Panc1 (cell line): Measurements from ENCODE around the gene RFTN1. TPM values are rescaled to one million over a fixed set of nuclear protein-coding genes. Genes with fewer than 3 reads are reported as not detected.

Experiments used
- ATAC-seq: fragments of 200-7000 bp; cut with Tn5 transposase; 2 replicates; pipeline ENCODE4 v1.9.1; 2020; ENCODE audit warnings: mild to moderate bottlenecking, moderate library complexity
- BruUV-seq: library from RNA; stranded (reverse); fragments of 400-500 nt; replicated peaks from 2 replicates; lab custom pipeline; 2021; lab: Mats Ljungman, UMichigan
- CTCF ChIA-PET: fragments of 300-600 bp; sonication (Branson Sonifier 250); formaldehyde crosslinking; loops from one replicate; lab custom pipeline; 2022; ENCODE audit warnings: antibody characterized with exemption; lab: Charles Lee
- POLR2A ChIA-PET: fragments of 300-600 bp; sonication (Branson Sonifier 250); formaldehyde crosslinking; loops from one replicate; lab custom pipeline; 2022; ENCODE audit warnings: antibody characterized with exemption; lab: Charles Lee
- DNase-seq: peaks from one replicate; pipeline ENCODE4 v3.0.0-alpha.2; 2010; ENCODE audit warnings: low read depth, low spot score
- H3K27ac ChIP-seq: 2 replicates; pipeline ENCODE4 v1.5.1; 2011; ENCODE audit warnings: mild to moderate bottlenecking, low read length, inconsistent platforms
- H3K27me3 ChIP-seq: fragments of 200-500 bp; sonication (Bioruptor generic); 2 replicates; pipeline ENCODE4 v1.6.0; 2014; ENCODE audit warnings: low read length, inconsistent platforms; ENCODE audit not compliant: control insufficient read depth, insufficient read depth
- H3K36me3 ChIP-seq: fragments of 200-500 bp; sonication (Bioruptor generic); 2 replicates; pipeline ENCODE4 v1.5.1; 2014; ENCODE audit warnings: inconsistent platforms, mild to moderate bottlenecking, low read length, moderate library complexity; ENCODE audit not compliant: control insufficient read depth, insufficient read depth
- H3K4me1 ChIP-seq: 2 replicates; pipeline ENCODE4 v1.5.1; 2011; ENCODE audit warnings: inconsistent platforms, mild to moderate bottlenecking, low read length, moderate library complexity; ENCODE audit not compliant: control insufficient read depth, insufficient read depth
- H3K4me3 ChIP-seq, 2 experiments: 2 replicates each; pipeline ENCODE4 v1.5.1; 2011 to 2012; ENCODE audit warnings: low read depth in 2 of 2, low read length in 2 of 2, mild to moderate bottlenecking in 2 of 2, inconsistent platforms in 1 of 2, moderate library complexity in 1 of 2
- H3K9me3 ChIP-seq: fragments of 200-500 bp; sonication (Bioruptor generic); 2 replicates; pipeline ENCODE4 v1.5.1; 2014; ENCODE audit warnings: low read depth, mild to moderate bottlenecking, inconsistent platforms, low read length, moderate library complexity; ENCODE audit not compliant: control insufficient read depth, insufficient read depth
- CTCF ChIP-seq: fragments of 450-650 bp; IDR thresholded peaks from 2 replicates; pipeline ENCODE4 v1.5.1; 2017; ENCODE audit warnings: mild to moderate bottlenecking
- POLR2AphosphoS5 ChIP-seq: IDR thresholded peaks from 2 replicates; pipeline ENCODE4 v1.6.1; 2012; ENCODE audit warnings: mild to moderate bottlenecking, low read depth, low read length, moderate library complexity
- REST ChIP-seq, 2 experiments: IDR thresholded peaks; 2 replicates each; pipeline ENCODE4 v1.6.1; 2011 to 2012; ENCODE audit warnings: low read depth in 2 of 2, control low read depth in 1 of 2, low read length in 1 of 2, mild to moderate bottlenecking in 1 of 2, moderate library complexity in 1 of 2; ENCODE audit not compliant: insufficient read depth in 1 of 2
- SIN3A ChIP-seq: IDR thresholded peaks from 2 replicates; pipeline ENCODE4 v1.6.1; 2012; ENCODE audit warnings: low read depth, mild to moderate bottlenecking, low read length, moderate library complexity, borderline replicate concordance; ENCODE audit not compliant: insufficient read depth
- TCF7L2 ChIP-seq: IDR thresholded peaks from 2 replicates; pipeline ENCODE4 v1.6.1; 2011; ENCODE audit warnings: mild to moderate bottlenecking, low read depth, low read length, inconsistent platforms
- in situ Hi-C: cut with HindIII; loops from 2 replicates; pipeline ENCODE4 v1.10.0; 2016; ENCODE audit warnings: low sequenced_read_pairs, low pct_unique_long_range_greater_than_20kb
- intact Hi-C: fragments of 100-400 bp; cut with micrococcal nuclease; formaldehyde crosslinking; loops from one replicate; pipeline ENCODE4 v1.10.0; 2022; ENCODE audit not compliant: unreplicated experiment
- total RNA-seq: library from RNA; stranded (reverse); gene quantifications from one replicate; pipeline ENCODE4 v1.2.1, GENCODE V29; 2021; ENCODE audit not compliant: unreplicated experiment

RFTN1 gene
- total RNA-seq, 1 experiment from 2014 or later = 0.90 TPM

- CTCF ChIA-PET = no interaction called here
- in situ Hi-C loops = no loop called here
- POLR2A ChIA-PET = no interaction called here
Observed at GRCh38 chr3:16474920-16475319, 38.6 kb downstream of the RFTN1 start.

DNA sequence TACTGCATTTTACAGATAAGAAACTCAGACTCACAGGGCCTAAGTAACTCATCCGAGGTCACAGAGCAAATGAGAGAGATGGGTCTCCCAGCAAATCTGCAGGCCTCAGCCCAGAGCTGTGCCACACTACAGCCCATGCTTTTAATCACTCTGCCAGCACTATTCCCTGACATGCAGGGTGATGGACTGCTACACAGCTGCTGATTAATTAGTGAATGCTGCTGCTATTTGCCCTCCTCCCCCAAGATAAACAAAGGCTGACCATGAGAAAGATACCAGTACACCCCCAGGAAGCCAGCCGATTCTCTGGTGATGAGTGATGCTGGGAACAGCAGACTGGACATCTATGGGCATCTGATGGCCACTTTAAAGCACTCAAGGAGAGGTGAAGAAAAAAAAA, 39.3 kb downstream of the RFTN1 start:
- BruUV-seq = no TSS peak
- intact Hi-C loops = no loop called here
- Histone ChIP-seq H3K27me3 (no peaks in the 10 kb centered on the region), H3K4me1 (no peaks in the 10 kb centered on the region), H3K9me3 (no peaks in the 10 kb centered on the region), H3K36me3 (no peaks in the 10 kb centered on the region), H3K27ac (no peak overlapping the region), H3K4me3 (no peak overlapping the region)
- ATAC-seq (no peak), DNase-seq (no peak)
- ChIA-PET CTCF (no interaction called here), POLR2A (no interaction called here)
- TF ChIP-seq REST (IDR thresholded peaks at IDR 0.05; ENCODE audit: insufficient read depth in 1 of 2, low read depth in 2 of 2, low read length in 1 of 2) (no peak), POLR2AphosphoS5 (no peak), CTCF (no peak), TCF7L2 (no peak), SIN3A (no peak)
- in situ Hi-C loops = no loop called here

More at GRCh38 chr3:16474920-16475319, 38.6 kb downstream of the RFTN1 start:
- TF ChIP-seq CTCF (no peak), SIN3A (no peak), TCF7L2 (no peak), REST (IDR thresholded peaks at IDR 0.05; ENCODE audit: insufficient read depth in 1 of 2, low read depth in 2 of 2, low read length in 1 of 2) (no peak), POLR2AphosphoS5 (no peak)
- Histone ChIP-seq H3K4me1 (no peaks in the 10 kb centered on the region), H3K27ac (no peak overlapping the region), H3K9me3 (no peaks in the 10 kb centered on the region), H3K4me3 (no peak overlapping the region), H3K27me3 (no peaks in the 10 kb centered on the region), H3K36me3 (no peaks in the 10 kb centered on the region)
- intact Hi-C loops = no loop called here
- BruUV-seq = no TSS peak
- DNase-seq = no peak
- no peak for ATAC-seq
